ENCODE measurements around the gene CCL13. TPM values are rescaled to one million over a fixed set of nuclear protein-coding genes. Genes with fewer than 3 reads are reported as not detected.

Gene CCL13
- total RNA-seq, 2 donors from 2014 or later = not detected

- DNase-seq (ENCODE audit: low spot score in 2 of 2) (no peak), ATAC-seq (no peak)
- H3K36me3 Mint-ChIP-seq = no peaks in the 10 kb centered on the region
- no peak overlapping the region for H3K27ac Mint-ChIP-seq
- no peaks in the 10 kb centered on the region for H3K9me3 Mint-ChIP-seq
Measured at GRCh38 chr17:34371405-34372100, 15.3 kb downstream of the CCL13 start.

- Mint-ChIP-seq H3K9me3 (no peaks in the 10 kb centered on the region), H3K36me3 (no peaks in the 10 kb centered on the region), H3K27ac (no peak overlapping the region)
- ATAC-seq = no peak
- DNase-seq (ENCODE audit: low spot score in 2 of 2) = no peak
Measured at GRCh38 chr17:34374457-34374856, 18.2 kb downstream of the CCL13 start.

GRCh38 chr17:34375426-34375997, 19.2 kb downstream of the CCL13 start:
- no peak for DNase-seq (ENCODE audit: low spot score in 2 of 2)
- no peak overlapping the region for H3K27ac Mint-ChIP-seq
- H3K9me3 Mint-ChIP-seq = no peaks in the 10 kb centered on the region
- ATAC-seq = no peak
- H3K36me3 Mint-ChIP-seq = no peaks in the 10 kb centered on the region

- no peak for DNase-seq (ENCODE audit: low spot score in 2 of 2)
- Mint-ChIP-seq H3K36me3 (no peaks in the 10 kb centered on the region), H3K9me3 (no peaks in the 10 kb centered on the region), H3K27ac (no peak overlapping the region)
- ATAC-seq = peak in 1 of 2 donors; percentile 14
Measured at GRCh38 chr17:34377078-34377823, 21.0 kb downstream of the CCL13 start.

- ATAC-seq (peak; percentile 43 to 68), DNase-seq (ENCODE audit: low spot score in 2 of 2) (peak in 1 of 2 donors; percentile 19)
- Mint-ChIP-seq H3K27ac (no peak overlapping the region), H3K36me3 (no peaks in the 10 kb centered on the region), H3K9me3 (no peaks in the 10 kb centered on the region)
Measured at GRCh38 chr17:34378664-34379101, 22.4 kb downstream of the CCL13 start.

GRCh38 chr17:34379868-34380267, 23.6 kb downstream of the CCL13 start:
- no peaks in the 10 kb centered on the region for H3K9me3 Mint-ChIP-seq
- DNase-seq (ENCODE audit: low spot score in 2 of 2) (no peak), ATAC-seq (peak in 1 of 2 donors; percentile 29)
- H3K27ac Mint-ChIP-seq = peak overlapping the region in 1 of 2 donors; percentile 76
- no peaks in the 10 kb centered on the region for H3K36me3 Mint-ChIP-seq

GRCh38 chr17:34382621-34383124, 26.4 kb downstream of the CCL13 start:
- ATAC-seq = peak; percentile 71 to 75
- H3K27ac Mint-ChIP-seq = peak overlapping the region; percentile 27 to 90
- peak; percentile 51 to 62 for DNase-seq (ENCODE audit: low spot score in 2 of 2)
- no peaks in the 10 kb centered on the region for H3K9me3 Mint-ChIP-seq
- no peaks in the 10 kb centered on the region for H3K36me3 Mint-ChIP-seq

- Mint-ChIP-seq H3K27ac (peak overlapping the region; percentile 27 to 90), H3K9me3 (no peaks in the 10 kb centered on the region), H3K36me3 (no peaks in the 10 kb centered on the region)
- ATAC-seq (no peak), DNase-seq (ENCODE audit: low spot score in 2 of 2) (no peak)
Measured at GRCh38 chr17:34383216-34383615, 26.9 kb downstream of the CCL13 start.

GRCh38 chr17:34384271-34384670, 28.0 kb downstream of the CCL13 start:
- DNase-seq (ENCODE audit: low spot score in 2 of 2) (no peak), ATAC-seq (no peak)
- Mint-ChIP-seq H3K27ac (no peak overlapping the region), H3K36me3 (no peaks in the 10 kb centered on the region), H3K9me3 (no peaks in the 10 kb centered on the region)

- ATAC-seq (no peak), DNase-seq (ENCODE audit: low spot score in 2 of 2) (no peak)
- Mint-ChIP-seq H3K9me3 (no peaks in the 10 kb centered on the region), H3K27ac (no peak overlapping the region), H3K36me3 (no peaks in the 10 kb centered on the region)
Measured at GRCh38 chr17:34384822-34385605, 28.7 kb downstream of the CCL13 start.

- Mint-ChIP-seq H3K9me3 (no peaks in the 10 kb centered on the region), H3K27ac (no peak overlapping the region), H3K36me3 (no peaks in the 10 kb centered on the region)
- ATAC-seq = no peak
- no peak for DNase-seq (ENCODE audit: low spot score in 2 of 2)
Measured at GRCh38 chr17:34386343-34386696, 30.0 kb downstream of the CCL13 start.

- Mint-ChIP-seq H3K36me3 (no peaks in the 10 kb centered on the region), H3K27ac (no peak overlapping the region), H3K9me3 (no peaks in the 10 kb centered on the region)
- ATAC-seq (no peak), DNase-seq (ENCODE audit: low spot score in 2 of 2) (no peak)
Measured at GRCh38 chr17:34386697-34387550, 30.6 kb downstream of the CCL13 start.

- DNase-seq (ENCODE audit: low spot score in 2 of 2) (no peak), ATAC-seq (no peak)
- no peaks in the 10 kb centered on the region for H3K9me3 Mint-ChIP-seq
- H3K27ac Mint-ChIP-seq = no peak overlapping the region
- H3K36me3 Mint-ChIP-seq = no peaks in the 10 kb centered on the region
Measured at GRCh38 chr17:34387566-34387965, 31.3 kb downstream of the CCL13 start.

GRCh38 chr17:34389126-34389750, 33.0 kb downstream of the CCL13 start:
- Mint-ChIP-seq H3K36me3 (no peaks in the 10 kb centered on the region), H3K27ac (no peak overlapping the region), H3K9me3 (no peaks in the 10 kb centered on the region)
- peak in 1 of 2 donors; percentile 26 for ATAC-seq
- DNase-seq (ENCODE audit: low spot score in 2 of 2) = no peak

- no peak overlapping the region for H3K27ac Mint-ChIP-seq
Measured at GRCh38 chr17:34390649-34391048, 34.4 kb downstream of the CCL13 start.

More at GRCh38 chr17:34390649-34391048, 34.4 kb downstream of the CCL13 start:
- Mint-ChIP-seq H3K36me3 (no peaks in the 10 kb centered on the region), H3K9me3 (no peaks in the 10 kb centered on the region)
- ATAC-seq = no peak
- DNase-seq (ENCODE audit: low spot score in 2 of 2) = no peak

Data from activated naive CD4-positive, alpha-beta T cell treated with anti-CD3 and anti-CD28 coated beads, Interleukin-2, amount 50 U/mL, for 72 hours (primary cell).